GM13977 (cell line): Measurements from ENCODE around the gene SYT5.
A peak's percentile ranks its signal among the peaks of the same experiment; 100 is the strongest.

Experiments
- DNase-seq: peaks from one replicate; pipeline ENCODE4 v3.0.0; 2012; ENCODE audit warnings: low spot score
- in situ Hi-C: fragments of 300-500 bp; cut with MboI; formaldehyde crosslinking; loops from one replicate; pipeline ENCODE4 v1.12.0; 2022; ENCODE audit warnings: low sequenced_read_pairs, low pct_unique_long_range_greater_than_20kb, mixed read lengths, inconsistent platforms; ENCODE audit not compliant: unreplicated experiment
- TF ChIP-seq, protein P1 (sequence below): IDR thresholded peaks from 2 replicates; pipeline ENCODE4 v1.5.1; 2012; ENCODE audit warnings: mild to moderate bottlenecking, control low read depth; ENCODE audit not compliant: insufficient read depth; ENCODE audit errors: extremely low read depth, missing control alignments

The SYT5 gene

DNA sequence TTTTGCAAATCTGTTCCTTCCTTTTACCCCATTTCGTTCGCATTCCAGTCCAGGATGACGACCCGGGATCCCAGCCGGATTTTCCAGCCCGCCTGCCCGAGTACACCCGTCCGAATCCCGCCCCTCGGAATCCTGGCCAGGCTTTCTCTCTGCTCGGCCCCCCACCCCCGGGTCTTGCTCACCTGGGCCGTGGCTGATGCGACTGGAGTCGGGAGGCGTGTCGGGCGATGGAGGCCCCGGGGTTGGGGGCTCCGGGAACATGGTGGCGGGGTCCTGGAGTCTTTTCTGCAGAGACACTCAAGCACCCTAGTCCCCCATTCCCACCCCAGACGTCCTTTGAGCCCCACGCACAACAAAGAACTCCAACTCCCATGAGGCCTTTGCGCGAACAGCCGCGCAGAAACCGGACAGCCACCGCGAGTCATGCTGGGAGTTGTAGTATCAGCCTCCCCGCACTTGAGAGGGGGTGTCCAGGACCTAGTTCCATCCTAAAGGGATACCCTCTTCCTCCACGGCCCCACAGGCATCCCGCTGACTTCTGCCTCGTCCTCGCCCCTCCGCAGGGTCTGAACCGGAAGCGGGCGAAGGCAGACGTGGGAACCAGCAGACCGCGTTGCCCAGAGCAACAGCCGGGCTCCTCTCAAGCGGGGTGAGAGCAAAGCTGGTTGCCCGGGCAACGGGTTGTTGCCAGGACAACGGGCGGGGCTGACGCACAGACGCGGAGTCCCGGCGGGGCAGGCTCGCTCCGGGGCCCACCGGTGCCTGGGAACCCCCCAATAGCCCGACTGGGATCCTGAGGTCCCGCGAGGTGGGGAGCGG is 1.1 kb downstream of the SYT5 start:
- DNase-seq = peak; percentile 99

GRCh38 chr19:55176076-55176475 is 4.0 kb downstream of the SYT5 start:
- TF ChIP-seq, protein P1, sequence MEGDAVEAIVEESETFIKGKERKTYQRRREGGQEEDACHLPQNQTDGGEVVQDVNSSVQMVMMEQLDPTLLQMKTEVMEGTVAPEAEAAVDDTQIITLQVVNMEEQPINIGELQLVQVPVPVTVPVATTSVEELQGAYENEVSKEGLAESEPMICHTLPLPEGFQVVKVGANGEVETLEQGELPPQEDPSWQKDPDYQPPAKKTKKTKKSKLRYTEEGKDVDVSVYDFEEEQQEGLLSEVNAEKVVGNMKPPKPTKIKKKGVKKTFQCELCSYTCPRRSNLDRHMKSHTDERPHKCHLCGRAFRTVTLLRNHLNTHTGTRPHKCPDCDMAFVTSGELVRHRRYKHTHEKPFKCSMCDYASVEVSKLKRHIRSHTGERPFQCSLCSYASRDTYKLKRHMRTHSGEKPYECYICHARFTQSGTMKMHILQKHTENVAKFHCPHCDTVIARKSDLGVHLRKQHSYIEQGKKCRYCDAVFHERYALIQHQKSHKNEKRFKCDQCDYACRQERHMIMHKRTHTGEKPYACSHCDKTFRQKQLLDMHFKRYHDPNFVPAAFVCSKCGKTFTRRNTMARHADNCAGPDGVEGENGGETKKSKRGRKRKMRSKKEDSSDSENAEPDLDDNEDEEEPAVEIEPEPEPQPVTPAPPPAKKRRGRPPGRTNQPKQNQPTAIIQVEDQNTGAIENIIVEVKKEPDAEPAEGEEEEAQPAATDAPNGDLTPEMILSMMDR = no peak
- in situ Hi-C loops = no loop called here
- no peak for DNase-seq

More for the DNA sequence above, 1.1 kb downstream of the SYT5 start:
- in situ Hi-C loops = no loop called here
- TF ChIP-seq, protein P1 = no peak

- TF ChIP-seq, protein P1 = no peak
- no peak for DNase-seq
- in situ Hi-C loops = no loop called here
Measured at GRCh38 chr19:55175117-55175867, 4.8 kb downstream of the SYT5 start.

DNA sequence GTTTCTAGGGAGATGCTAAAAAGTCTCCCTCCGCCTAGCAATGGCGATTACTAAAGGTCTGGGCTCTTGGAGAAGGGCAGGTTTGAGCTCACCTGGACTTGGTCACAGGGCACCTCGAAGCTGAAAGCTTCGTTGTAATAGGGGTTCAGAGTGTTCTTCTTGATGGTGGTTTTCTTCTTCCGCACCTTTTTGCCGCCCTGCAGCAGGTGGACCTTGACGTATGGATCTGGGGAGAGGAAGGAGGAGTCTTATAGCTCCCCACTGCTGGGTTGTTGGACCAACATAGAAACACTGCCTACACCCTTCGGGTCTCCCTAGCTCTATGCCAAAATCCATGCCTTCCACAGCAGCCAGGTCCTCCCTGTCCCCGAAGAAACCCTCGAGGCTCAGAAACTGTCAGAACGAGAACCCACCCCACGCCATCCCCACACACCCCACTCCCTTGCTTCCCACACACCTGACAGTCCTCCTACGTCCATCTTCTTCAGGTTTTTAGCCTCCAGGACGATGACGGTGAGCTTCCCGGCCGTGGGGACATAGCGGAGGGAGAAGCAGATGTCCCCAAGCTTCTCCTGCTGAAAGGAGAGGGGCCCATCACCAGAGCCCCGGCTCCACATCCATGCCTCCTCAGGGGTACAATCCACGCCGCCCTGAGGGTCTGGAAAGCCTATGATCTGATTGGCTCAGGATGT is 5.5 kb downstream of the SYT5 start:
- TF ChIP-seq, protein P1 = no peak
- in situ Hi-C loops = no loop called here
- DNase-seq = no peak

DNA sequence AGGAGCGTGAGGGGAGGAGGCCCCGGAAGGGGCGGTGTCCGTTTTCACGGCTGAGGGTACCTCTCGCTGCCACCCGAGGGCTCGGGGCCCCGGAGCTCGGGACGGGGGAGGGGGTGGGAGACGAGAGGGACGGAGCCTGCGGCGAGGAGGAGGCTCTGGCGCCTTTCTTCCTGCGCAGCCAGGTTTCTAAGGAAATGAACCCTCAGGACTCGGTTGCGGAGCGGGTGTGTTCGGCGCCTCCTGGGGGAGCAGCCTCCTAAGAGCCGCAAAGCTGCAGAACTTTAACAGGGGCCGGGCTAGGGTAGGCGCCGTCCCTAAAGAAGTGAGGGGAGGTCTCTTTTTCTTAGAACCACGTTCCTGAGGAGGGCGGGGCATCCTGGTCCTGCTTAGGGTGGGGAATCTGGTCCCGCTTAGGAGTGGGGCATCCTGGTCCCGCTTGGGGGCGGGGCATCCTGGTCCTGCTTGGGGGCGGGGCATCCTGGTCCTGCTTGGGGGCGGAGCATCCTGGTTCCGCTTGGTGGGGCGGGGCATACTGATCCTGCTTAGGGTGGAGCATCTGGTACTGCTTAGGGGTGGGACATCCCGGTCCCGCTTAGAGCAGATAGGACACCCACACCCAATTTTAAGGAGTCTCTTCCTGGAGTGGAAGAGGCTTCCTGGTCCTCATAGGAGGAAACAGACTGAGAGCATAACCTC is 6.2 kb downstream of the SYT5 start:
- TF ChIP-seq, protein P1 = no peak
- DNase-seq = peak; percentile 77
- in situ Hi-C loops = no loop called here

- in situ Hi-C loops = no loop called here
- DNase-seq = no peak
- TF ChIP-seq, protein P1 = no peak
Measured at GRCh38 chr19:55173186-55173713, 6.8 kb downstream of the SYT5 start.
